BLaER1 (cell line): ENCODE results near the gene PRSS3.
"Not testable (repeated sequence)": the region's sequence is repeated elsewhere in the genome, so short reads cannot be mapped to it uniquely, and the experiment has no call there.

ENCODE experiments used
- H3K27ac ChIP-seq: shearing (Covaris generic); formaldehyde crosslinking; 2 replicates; pipeline ENCODE4 v1.8.1; 2022
- H3K27me3 ChIP-seq: shearing (Covaris generic); formaldehyde crosslinking; 2 replicates; pipeline ENCODE4 v1.8.1; 2022
- H3K36me3 ChIP-seq: shearing (Covaris generic); formaldehyde crosslinking; 2 replicates; pipeline ENCODE4 v1.8.1; 2022
- H3K4me1 ChIP-seq: shearing (Covaris generic); formaldehyde crosslinking; 2 replicates; pipeline ENCODE4 v1.8.1; 2022
- H3K4me2 ChIP-seq: shearing (Covaris generic); formaldehyde crosslinking; 2 replicates; pipeline ENCODE4 v1.8.1; 2022
- H3K4me3 ChIP-seq: shearing (Covaris generic); formaldehyde crosslinking; 2 replicates; pipeline ENCODE4 v1.8.1; 2022
- H3K9ac ChIP-seq: shearing (Covaris generic); formaldehyde crosslinking; 2 replicates; pipeline ENCODE4 v1.8.1; 2022
- H3K9me3 ChIP-seq: shearing (Covaris generic); formaldehyde crosslinking; 2 replicates; pipeline ENCODE4 v1.8.1; 2022
- H4K20me1 ChIP-seq: shearing (Covaris generic); formaldehyde crosslinking; 2 replicates; pipeline ENCODE4 v1.8.1; 2022
- Cebpa-rat ChIP-seq: shearing (Covaris generic); IDR thresholded peaks from 2 replicates; pipeline ENCODE4 v1.8.1; 2022

The PRSS3 gene

DNA sequence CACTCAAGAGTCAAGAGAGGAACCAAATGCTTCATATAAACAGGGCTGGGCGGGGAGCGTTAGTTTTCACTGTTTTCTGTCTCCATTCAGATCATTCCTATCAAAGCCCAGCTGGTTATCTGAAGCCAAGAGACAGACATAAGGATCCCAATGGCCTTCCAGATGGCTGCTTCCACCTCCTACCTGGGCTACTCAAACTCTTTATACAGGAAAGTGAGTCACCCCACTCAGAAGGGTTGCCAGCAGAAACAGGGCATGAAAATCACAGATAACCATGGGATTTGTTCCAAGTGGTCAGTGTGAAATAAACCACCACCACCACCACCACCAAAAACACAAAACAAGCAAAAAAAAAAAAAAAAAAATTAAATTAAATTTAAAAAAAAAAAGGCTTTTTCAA, 5.5 kb downstream of the PRSS3 start:
- Histone ChIP-seq H3K4me3 (no peak overlapping the region), H3K27me3 (no peaks in the 10 kb centered on the region; the same call in 1 of the 2 replicates), H3K4me2 (no peak overlapping the region), H3K4me1 (no peaks in the 10 kb centered on the region), H3K27ac (no peak overlapping the region), H3K9me3 (no peaks in the 10 kb centered on the region), H3K9ac (no peak overlapping the region), H4K20me1 (no peaks in the 10 kb centered on the region), H3K36me3 (no peaks in the 10 kb centered on the region)
- no peak for TF ChIP-seq Cebpa-rat

DNA sequence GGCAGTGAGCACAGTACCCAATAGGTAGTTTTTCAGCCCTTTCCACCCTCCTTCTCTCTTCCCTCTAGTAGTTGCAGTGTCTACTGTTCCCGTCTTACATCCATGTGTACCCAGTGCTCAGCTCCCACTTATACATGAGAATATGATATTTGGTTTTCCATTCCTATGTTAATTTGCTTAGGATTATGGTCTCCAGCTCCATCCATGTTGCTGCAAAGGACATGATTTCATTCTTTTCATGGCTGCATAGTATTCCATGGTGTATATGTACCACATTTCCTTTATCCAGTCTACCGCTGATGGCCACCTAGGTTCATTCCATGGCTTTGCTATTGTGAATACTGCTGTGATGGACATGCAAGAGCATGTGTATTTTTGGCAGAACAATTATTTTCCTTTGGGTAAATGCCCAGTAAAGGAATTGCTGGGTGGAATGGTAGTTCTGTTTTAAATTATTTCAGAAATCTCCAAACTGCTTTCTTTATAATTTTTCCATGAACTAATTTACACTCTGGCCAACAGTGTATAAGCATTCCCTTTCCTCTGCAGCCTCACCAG, 6.7 kb downstream of the PRSS3 start:
- not testable (repeated sequence) for H3K9me3 ChIP-seq, H3K4me2 ChIP-seq, H3K4me1 ChIP-seq, H3K27me3 ChIP-seq, H3K36me3 ChIP-seq, H3K27ac ChIP-seq, H4K20me1 ChIP-seq, H3K4me3 ChIP-seq, H3K9ac ChIP-seq

DNA sequence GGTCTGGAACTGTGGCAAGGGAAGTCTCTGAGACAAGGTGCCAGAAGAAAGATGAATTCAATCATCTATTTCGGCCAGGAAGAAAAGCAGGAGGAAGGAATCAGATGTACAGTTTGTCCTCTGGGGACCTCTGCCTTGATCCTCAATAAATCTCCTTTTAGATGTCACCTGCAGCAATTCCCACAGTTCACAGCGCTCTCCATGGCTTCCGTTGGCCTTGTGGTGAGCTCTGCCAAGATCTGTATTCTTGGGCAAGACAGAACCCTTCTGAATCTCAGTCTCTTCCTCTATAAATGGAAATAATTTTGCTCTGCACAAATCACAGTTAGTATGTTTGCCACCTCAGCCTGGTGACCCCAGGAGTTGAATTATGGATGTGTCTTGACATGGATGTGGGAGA, 8.8 kb downstream of the PRSS3 start:
- not testable (repeated sequence) for H3K9ac ChIP-seq, H3K4me3 ChIP-seq, H3K27me3 ChIP-seq, H3K36me3 ChIP-seq, H3K9me3 ChIP-seq, H4K20me1 ChIP-seq, H3K4me1 ChIP-seq, H3K4me2 ChIP-seq, H3K27ac ChIP-seq

DNA sequence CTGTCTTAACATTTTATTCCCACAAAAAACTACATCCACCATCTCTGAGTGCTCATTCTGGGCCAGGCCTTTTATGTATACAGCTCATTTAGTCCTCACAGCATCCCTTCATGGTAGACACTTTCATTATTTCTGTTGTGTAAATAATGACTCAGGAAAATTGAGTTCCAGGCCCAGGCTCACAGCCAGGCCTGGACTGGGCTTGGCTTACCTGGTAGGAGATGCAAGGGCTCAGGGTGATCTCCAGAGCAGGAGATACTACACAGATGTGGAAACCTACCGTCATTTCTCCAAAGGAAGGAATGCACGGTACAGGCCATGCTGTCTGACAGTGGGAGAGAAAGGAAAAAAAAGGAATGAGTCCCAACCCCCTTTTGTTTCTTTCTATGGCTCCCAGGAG, 11.8 kb downstream of the PRSS3 start:
- H3K36me3 ChIP-seq, H3K4me3 ChIP-seq, H3K4me1 ChIP-seq, H3K9me3 ChIP-seq, H4K20me1 ChIP-seq, H3K9ac ChIP-seq, H3K27ac ChIP-seq, H3K4me2 ChIP-seq, H3K27me3 ChIP-seq: not testable (repeated sequence)

DNA sequence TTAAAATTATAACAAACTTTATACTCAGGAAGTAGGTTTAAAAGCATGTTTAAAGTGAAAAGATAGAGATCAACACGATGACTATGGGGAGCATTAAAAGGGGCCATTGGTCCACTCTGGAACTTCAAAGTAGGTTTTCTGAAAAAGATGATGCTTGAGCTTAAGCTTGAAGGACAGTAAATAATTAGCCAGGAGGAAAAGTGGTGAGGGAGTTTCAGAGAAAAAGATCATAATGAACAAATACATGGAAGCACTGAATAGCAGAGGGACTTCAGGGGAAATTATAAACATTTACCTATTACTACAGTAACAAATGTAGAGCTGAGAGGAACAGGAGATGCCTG, 13.6 kb downstream of the PRSS3 start:
- not testable (repeated sequence) for H3K27ac ChIP-seq, H3K9me3 ChIP-seq, H3K9ac ChIP-seq, H4K20me1 ChIP-seq, H3K4me2 ChIP-seq, H3K36me3 ChIP-seq, H3K27me3 ChIP-seq, H3K4me1 ChIP-seq, H3K4me3 ChIP-seq

DNA sequence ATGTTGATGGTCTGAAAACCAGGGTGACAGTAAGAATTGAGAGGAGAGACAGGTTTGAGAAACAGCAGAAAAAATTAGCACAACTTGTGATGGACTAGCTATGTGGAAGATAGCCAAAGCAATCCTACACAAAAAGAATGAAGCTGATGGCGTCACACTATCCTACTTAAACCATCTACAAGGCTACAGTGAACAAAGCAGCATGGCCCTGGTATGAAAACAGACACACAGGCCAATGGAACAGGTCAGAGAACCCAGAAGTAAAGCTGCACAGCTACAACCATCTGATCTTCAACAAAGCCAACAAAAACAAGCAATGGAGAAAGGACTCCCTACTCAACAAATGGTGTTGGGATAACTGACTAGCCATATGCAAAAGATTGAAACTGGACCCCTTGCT, 14.1 kb downstream of the PRSS3 start:
- H3K27me3 ChIP-seq = no peaks in the 10 kb centered on the region
- H3K4me1 ChIP-seq = peaks cover 11% of the 10 kb centered on the region; the same call in 1 of the 2 replicates
- no peaks in the 10 kb centered on the region for H3K36me3 ChIP-seq
- no peaks in the 10 kb centered on the region for H4K20me1 ChIP-seq
- no peak for TF ChIP-seq Cebpa-rat
- H3K27ac ChIP-seq = no peak overlapping the region
- H3K9ac ChIP-seq = no peak overlapping the region
- H3K9me3 ChIP-seq = no peaks in the 10 kb centered on the region
- H3K4me3 ChIP-seq = no peak overlapping the region
- H3K4me2 ChIP-seq = no peak overlapping the region

DNA sequence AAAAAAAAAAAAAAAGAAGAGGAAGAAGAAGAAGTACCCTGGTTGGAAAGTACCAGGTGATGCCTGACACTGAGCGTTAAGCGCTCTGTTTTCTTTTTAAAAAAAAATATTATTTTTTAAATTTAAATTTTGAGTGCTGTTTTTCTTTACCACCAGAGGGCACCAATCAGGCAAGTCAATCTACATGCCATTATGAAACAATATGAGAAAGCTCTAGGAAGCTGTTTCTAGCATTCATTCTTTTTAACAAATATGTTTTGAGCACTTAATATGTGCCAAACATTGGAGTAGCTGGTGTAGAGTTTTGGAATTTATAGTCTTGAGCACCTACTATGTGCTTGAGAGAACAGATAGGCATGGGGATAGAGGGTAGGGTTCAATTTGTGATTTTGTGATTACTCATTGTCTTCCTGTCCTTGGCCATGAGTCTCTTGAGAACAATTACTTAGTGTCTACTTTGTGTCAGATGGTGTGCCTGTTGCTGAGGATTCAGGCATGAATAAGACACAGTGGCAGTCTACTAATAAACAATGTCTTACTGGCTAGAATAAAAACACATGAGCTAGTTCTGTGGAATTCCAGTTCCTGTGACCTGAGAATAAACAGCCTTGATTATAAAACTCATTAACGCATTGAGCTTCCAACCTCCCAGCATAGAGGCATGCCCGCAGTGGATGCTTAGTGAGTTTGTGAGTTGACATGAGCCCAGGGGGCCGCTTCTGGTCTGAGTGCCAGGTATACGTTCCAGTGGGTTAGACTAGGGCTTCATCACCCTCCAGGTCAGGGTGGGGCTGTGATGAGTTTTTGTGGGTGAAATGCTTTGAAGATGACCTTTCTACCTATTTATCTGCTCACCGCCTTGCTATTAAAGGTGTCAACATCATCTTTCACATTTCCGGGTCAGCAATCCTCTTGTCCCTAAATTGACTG, 18.6 kb downstream of the PRSS3 start:
- Histone ChIP-seq H3K4me3 (no peak overlapping the region), H4K20me1 (peaks cover 7% of the 10 kb centered on the region), H3K36me3 (no peaks in the 10 kb centered on the region), H3K4me2 (no peak overlapping the region), H3K9me3 (no peaks in the 10 kb centered on the region), H3K4me1 (peaks cover 24% of the 10 kb centered on the region), H3K27ac (no peak overlapping the region), H3K9ac (no peak overlapping the region), H3K27me3 (no peaks in the 10 kb centered on the region)
- no peak for TF ChIP-seq Cebpa-rat

DNA sequence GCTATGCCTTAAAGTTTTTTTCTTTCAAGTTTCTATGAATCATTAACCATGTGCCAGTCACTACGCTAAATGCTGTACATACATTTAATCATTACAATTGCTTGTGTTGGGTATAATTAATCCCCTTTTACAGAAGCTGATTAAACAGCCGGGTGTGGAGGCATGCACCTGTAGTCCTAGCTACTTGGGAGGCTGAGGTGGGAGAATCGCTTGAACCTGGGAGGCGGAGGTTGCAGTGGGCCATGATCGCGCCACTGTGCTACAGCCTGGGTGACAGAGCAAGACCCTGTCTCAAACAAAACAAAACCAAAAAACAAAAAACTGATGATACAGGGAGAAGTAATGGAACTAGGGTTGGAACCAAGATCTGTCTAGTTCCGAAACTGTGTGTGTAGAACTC, 20.4 kb downstream of the PRSS3 start:
- Histone ChIP-seq H3K9ac (peak overlapping the region; percentile 97; the same call in 1 of the 2 replicates), H4K20me1 (peaks cover 25% of the 10 kb centered on the region), H3K4me2 (peak overlapping the region; percentile 93), H3K4me1 (peaks cover 42% of the 10 kb centered on the region), H3K4me3 (peak overlapping the region; percentile 75; the same call in 1 of the 2 replicates), H3K27ac (peak overlapping the region; percentile 98), H3K36me3 (no peaks in the 10 kb centered on the region), H3K27me3 (no peaks in the 10 kb centered on the region), H3K9me3 (no peaks in the 10 kb centered on the region)
- no peak for TF ChIP-seq Cebpa-rat

DNA sequence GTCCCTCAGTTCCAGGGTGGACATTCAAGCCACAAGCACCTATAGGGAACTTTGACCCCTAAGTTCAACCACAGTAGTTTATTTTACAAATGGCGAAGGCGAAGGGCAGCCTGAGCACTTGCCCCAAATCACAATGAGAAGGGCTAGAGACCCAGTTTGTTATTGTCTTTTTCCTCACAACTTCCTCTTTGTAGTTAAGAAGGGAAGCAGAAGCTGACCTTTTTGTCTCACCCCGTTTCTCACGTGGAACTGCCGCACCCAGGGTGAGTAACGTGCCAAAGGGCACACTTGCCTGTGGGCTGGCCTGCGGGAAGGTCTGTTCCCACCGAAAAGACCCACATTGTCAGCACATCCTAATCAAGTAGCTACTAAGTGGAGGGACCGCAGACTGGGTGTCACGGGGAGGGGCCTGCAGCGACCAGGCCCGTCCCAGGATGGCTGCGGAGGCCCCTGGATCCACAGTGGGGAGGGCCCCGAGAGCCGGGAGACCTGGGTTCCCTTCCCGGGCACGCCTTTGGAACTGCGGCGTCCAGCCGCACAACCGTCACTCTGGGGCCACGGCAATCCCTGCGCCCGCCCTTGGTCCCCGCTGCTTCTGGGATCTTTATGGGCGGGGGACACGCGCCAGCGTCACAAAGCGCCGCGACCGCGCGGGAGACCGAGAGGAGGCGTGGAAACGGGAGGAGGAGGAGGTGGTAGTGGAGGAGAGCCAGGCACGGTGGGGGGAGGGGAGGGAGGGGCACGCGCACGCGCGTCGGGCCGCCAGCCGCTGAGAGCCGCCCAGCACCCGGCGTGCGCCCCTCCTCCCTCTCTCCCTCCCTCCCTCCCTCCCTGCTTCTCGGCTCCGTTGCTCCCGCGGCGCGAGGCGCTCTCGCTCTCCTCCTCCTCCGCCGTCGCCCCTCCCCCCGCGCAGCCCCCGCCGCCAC, 21.2 kb downstream of the PRSS3 start, which contains the start of gene UBE2R2:
TSS of gene UBE2R2 (plus strand) at position 834 of the 926 bp plus-strand sequence. CDS start 598 bp downstream, outside the sequence.
- TF ChIP-seq Cebpa-rat = no peak
- H3K36me3 ChIP-seq = peaks cover 6% of the 10 kb centered on the region; the same call in 1 of the 2 replicates
- peak within 1 kb of the TSS; percentile 97 for H3K4me3 ChIP-seq
- peak within 1 kb of the TSS; percentile 100 for H3K27ac ChIP-seq
- peak within 1 kb of the TSS; percentile 100 for H3K9ac ChIP-seq
- peaks cover 33% of the 10 kb centered on the region for H4K20me1 ChIP-seq
- H3K9me3 ChIP-seq = no peaks in the 10 kb centered on the region
- H3K4me1 ChIP-seq = peaks cover 50% of the 10 kb centered on the region
- no peaks in the 10 kb centered on the region for H3K27me3 ChIP-seq
- H3K4me2 ChIP-seq = peak within 1 kb of the TSS; percentile 93
